MM.1S (cell line): ENCODE measurements around the gene GPRC5C.

Experiments used
- DNase-seq: peaks from one replicate; pipeline ENCODE4 v3.0.0-alpha.2; 2015
- H2AFZ ChIP-seq: fragments of 300-600 bp; sonication (generic); 2 replicates; pipeline ENCODE4 v1.6.0; 2016; ENCODE audit warnings: antibody characterized with exemption, low read length
- H3F3A ChIP-seq: fragments of 300-600 bp; sonication (generic); 2 replicates; pipeline ENCODE4 v1.6.1; 2016; ENCODE audit warnings: mild to moderate bottlenecking, antibody characterized with exemption, low read length, moderate library complexity, mixed read lengths; ENCODE audit not compliant: insufficient read depth
- H3K27ac ChIP-seq: fragments of 300-600 bp; sonication (generic); 2 replicates; pipeline ENCODE4 v1.5.1; 2016; ENCODE audit warnings: mild to moderate bottlenecking, low read length
- H3K27me3 ChIP-seq: fragments of 300-600 bp; sonication (generic); replicated peaks from 2 replicates; pipeline ENCODE4 v1.6.0; 2016; ENCODE audit warnings: low read length; ENCODE audit not compliant: insufficient read depth
- H3K36me3 ChIP-seq: fragments of 300-600 bp; sonication (generic); replicated peaks from 2 replicates; pipeline ENCODE4 v1.6.1; 2016; ENCODE audit warnings: mild to moderate bottlenecking, low read length, mixed read lengths; ENCODE audit not compliant: insufficient read depth
- H3K4me1 ChIP-seq: fragments of 300-600 bp; sonication (generic); 2 replicates; pipeline ENCODE4 v1.6.1; 2016; ENCODE audit warnings: low read length, mixed read lengths
- H3K4me2 ChIP-seq: fragments of 300-600 bp; sonication (generic); 2 replicates; pipeline ENCODE4 v1.6.0; 2016; ENCODE audit warnings: low read depth, low read length
- H3K4me3 ChIP-seq: fragments of 300-600 bp; sonication (generic); 2 replicates; pipeline ENCODE4 v1.5.1; 2016; ENCODE audit warnings: low read length, mixed read lengths
- H3K79me2 ChIP-seq: fragments of 300-600 bp; sonication (generic); 2 replicates; pipeline ENCODE4 v1.6.1; 2016; ENCODE audit warnings: mixed run types, low read length, mixed read lengths
- H3K9ac ChIP-seq: fragments of 300-600 bp; sonication (generic); 2 replicates; pipeline ENCODE4 v1.6.1; 2016; ENCODE audit warnings: low read length, mixed read lengths
- H3K9me2 ChIP-seq: fragments of 300-600 bp; sonication (generic); replicated peaks from 2 replicates; pipeline ENCODE4 v1.6.1; 2016; ENCODE audit warnings: mild to moderate bottlenecking, low read length, mixed read lengths; ENCODE audit not compliant: insufficient read depth
- H3K9me3 ChIP-seq: fragments of 300-600 bp; sonication (generic); replicated peaks from 2 replicates; pipeline ENCODE4 v1.6.1; 2016; ENCODE audit warnings: mild to moderate bottlenecking, low read length, mixed read lengths; ENCODE audit not compliant: insufficient read depth
- H4K20me1 ChIP-seq: fragments of 300-600 bp; sonication (generic); 2 replicates; pipeline ENCODE4 v1.6.1; 2016; ENCODE audit warnings: mild to moderate bottlenecking, low read length, moderate library complexity, mixed read lengths; ENCODE audit not compliant: insufficient read depth
- CTCF ChIP-seq: fragments of 300-600 bp; sonication (generic); IDR thresholded peaks from 2 replicates; pipeline ENCODE4 v1.5.1; 2016; ENCODE audit warnings: antibody characterized with exemption, low read length, mixed read lengths
- EZH2 ChIP-seq: fragments of 300-600 bp; sonication (generic); optimal IDR thresholded peaks from 2 replicates; pipeline ENCODE3; 2017; ENCODE audit warnings: low read depth, mild to moderate bottlenecking, antibody characterized with exemption, low read length, mixed read lengths
- EZH2phosphoT487 ChIP-seq: fragments of 300-600 bp; sonication (generic); IDR thresholded peaks from 2 replicates; pipeline ENCODE4 v1.6.1; 2018; ENCODE audit warnings: antibody characterized with exemption, low read length

The GPRC5C gene

GRCh38 chr17:74474043-74474792, 42.3 kb downstream of the GPRC5C start:
- Histone ChIP-seq H3K9me3 (no peaks in the 10 kb centered on the region), H3K9ac (peak overlapping the region; percentile 40; the same call in 1 of the 2 replicates), H3F3A (no peaks in the 10 kb centered on the region), H3K4me2 (peak overlapping the region; percentile 43), H3K27ac (peak overlapping the region; percentile 92), H4K20me1 (no peaks in the 10 kb centered on the region), H3K27me3 (no peaks in the 10 kb centered on the region), H3K4me3 (no peak overlapping the region), H3K79me2 (peaks cover 19% of the 10 kb centered on the region; the same call in 1 of the 2 replicates), H3K36me3 (no peaks in the 10 kb centered on the region), H3K4me1 (peaks cover 14% of the 10 kb centered on the region), H3K9me2 (no peaks in the 10 kb centered on the region), H2AFZ (no peak overlapping the region)
- TF ChIP-seq EZH2phosphoT487 (no peak), CTCF (no peak), EZH2 (no peak)
- DNase-seq = peak; percentile 43

DNA sequence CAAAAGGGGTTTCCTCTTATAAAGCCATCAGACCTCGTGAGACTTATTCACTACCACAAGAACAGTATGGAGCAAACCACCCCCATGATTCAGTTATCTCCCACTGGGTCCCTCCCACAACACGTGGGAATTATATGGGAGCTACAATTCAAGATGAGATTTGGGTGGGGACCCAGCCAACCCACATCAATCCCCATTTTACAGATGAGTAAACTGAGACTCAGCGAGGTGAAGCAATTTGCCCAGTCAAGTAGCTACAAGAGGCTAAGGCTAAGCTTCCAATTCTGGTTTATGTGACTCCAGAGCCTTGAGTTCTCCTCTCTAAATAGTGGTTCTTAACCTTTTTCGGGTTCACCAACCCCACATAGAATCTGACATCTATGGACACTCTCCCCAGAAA, 43.3 kb downstream of the GPRC5C start:
- TF ChIP-seq CTCF = no peak
- TF ChIP-seq EZH2 = no peak
- no peak for TF ChIP-seq EZH2phosphoT487
- Histone ChIP-seq H3K9me2 (no peaks in the 10 kb centered on the region), H3K9me3 (no peaks in the 10 kb centered on the region), H3K4me2 (no peak overlapping the region), H3K36me3 (no peaks in the 10 kb centered on the region), H3K4me1 (peaks cover 14% of the 10 kb centered on the region), H4K20me1 (no peaks in the 10 kb centered on the region), H3K4me3 (no peak overlapping the region), H3K9ac (no peak overlapping the region), H2AFZ (no peak overlapping the region), H3K79me2 (peaks cover 11% of the 10 kb centered on the region; the same call in 1 of the 2 replicates), H3K27ac (no peak overlapping the region), H3F3A (no peaks in the 10 kb centered on the region), H3K27me3 (no peaks in the 10 kb centered on the region)
- no peak for DNase-seq

DNA sequence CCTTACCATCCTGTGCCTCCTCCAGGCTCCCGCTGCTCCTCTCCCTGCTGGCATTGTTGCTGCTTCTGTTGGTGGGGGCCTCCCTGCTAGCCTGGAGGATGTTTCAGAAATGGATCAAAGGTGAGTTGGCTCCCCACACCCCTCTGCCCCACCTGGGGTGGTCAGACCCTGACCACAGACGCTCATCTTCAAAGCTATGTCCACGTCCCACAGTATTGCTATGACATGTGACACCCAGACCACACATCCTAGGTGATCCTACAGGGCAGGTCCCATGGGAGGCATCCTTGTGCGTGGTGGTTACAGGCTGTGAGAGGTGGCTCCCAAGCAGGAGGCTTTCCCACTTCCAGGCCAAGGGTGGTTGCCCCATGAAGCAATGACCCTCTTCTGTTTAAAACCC, 45.5 kb downstream of the GPRC5C start:
- H3F3A ChIP-seq = no peaks in the 10 kb centered on the region
- H3K9me2 ChIP-seq = no peaks in the 10 kb centered on the region
- H3K9ac ChIP-seq = no peak overlapping the region
- no peaks in the 10 kb centered on the region for H3K27me3 ChIP-seq
- peaks cover 3% of the 10 kb centered on the region; the same call in 1 of the 2 replicates for H3K79me2 ChIP-seq
- no peak for DNase-seq
- TF ChIP-seq EZH2phosphoT487 (no peak), EZH2 (no peak), CTCF (no peak)
- H3K27ac ChIP-seq = no peak overlapping the region
- H3K4me1 ChIP-seq = peaks cover 14% of the 10 kb centered on the region
- no peak overlapping the region for H2AFZ ChIP-seq
- H3K4me3 ChIP-seq = no peak overlapping the region
- no peaks in the 10 kb centered on the region for H4K20me1 ChIP-seq
- no peak overlapping the region for H3K4me2 ChIP-seq
- H3K9me3 ChIP-seq = no peaks in the 10 kb centered on the region
- H3K36me3 ChIP-seq = no peaks in the 10 kb centered on the region
